Measurements from ENCODE around the gene SLC37A2.
A peak's percentile ranks its signal among the peaks of the same experiment; 100 is the strongest.
"Not testable (repeated sequence)": the region's sequence is repeated elsewhere in the genome, so short reads cannot be mapped to it uniquely, and the experiment has no call there.

SLC37A2 gene

DNA sequence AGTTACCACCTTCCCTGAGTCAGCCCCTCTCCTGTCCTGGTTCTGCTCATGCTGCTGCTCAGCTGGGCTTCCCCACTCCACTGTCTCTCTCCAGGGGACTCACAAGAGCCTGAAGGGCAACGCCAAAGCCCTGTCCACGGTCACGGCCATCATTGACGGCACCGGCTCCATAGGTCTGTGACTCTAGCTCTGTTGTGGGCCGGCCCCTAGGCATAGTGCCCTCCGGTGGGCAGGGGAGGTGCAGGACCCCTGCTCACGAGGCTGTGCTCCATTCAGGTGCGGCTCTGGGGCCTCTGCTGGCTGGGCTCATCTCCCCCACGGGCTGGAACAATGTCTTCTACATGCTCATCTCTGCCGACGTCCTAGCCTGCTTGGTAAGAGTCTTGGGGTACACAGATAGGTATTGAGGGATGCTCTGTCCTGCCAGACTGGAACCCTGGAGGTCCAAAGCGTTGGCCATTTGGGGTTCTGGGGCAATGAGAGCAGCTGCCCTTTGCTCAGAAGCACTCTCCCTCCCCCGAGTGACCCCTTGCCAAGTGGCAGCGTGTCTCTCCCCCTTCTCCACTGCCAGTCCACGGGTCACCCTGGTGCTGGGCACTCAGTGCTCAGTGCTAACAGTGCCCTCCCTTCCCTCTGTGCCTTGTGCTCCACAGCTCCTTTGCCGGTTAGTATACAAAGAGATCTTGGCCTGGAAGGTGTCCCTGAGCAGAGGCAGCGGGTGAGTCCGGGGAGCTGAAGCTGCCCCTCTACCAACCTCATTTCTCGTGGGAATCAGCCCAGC, 22.4 kb downstream of the SLC37A2 start:
- DNase-seq = no peak

- DNase-seq = no peak
These were observed 23.7 kb downstream of the SLC37A2 start for GRCh38 chr11:125086633-125087296.

DNA sequence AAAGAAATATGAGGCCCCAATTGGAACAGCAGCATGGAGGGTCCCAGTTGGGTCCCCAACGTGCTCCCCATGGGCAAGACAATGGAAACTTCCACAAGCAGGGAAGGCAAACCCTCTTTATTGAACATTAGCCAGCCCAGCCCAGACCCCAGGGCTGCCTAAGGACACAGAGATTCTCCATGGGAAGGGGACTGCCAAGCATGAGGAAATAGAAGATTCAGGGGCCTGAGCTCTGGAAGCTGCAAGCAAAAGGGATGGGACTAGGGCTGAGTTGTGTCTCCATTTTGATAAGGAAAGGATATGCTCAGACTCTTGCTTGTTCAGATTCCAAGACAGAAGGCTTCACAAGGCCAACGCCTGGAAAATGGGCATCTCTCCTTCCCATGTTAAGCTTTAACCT, 25.0 kb downstream of the SLC37A2 start:
- DNase-seq = no peak

- DNase-seq = no peak
These were observed 25.7 kb downstream of the SLC37A2 start for GRCh38 chr11:125088576-125089455.

GRCh38 chr11:125089481-125089880, 26.4 kb downstream of the SLC37A2 start:
- not testable (repeated sequence) for DNase-seq

DNA sequence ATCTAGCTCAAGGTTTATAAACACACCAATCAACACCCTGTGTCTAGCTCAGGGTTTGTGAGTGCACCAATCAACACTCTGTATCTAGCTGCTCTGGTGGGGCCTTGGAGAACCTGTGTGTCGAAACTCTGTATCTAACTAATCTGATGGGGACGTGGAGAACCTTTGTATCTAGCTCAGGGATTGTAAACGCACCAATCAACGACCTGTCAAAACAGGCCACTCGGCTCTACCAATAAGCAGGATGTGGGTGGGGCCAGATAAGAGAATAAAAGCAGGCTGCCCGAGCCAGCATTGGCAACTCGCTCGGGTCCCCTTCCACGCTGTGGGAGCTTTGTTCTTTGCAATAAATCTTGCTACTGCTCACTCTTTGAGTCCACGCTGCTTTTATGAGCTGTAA, 27.0 kb downstream of the SLC37A2 start:
- DNase-seq = not testable (repeated sequence)

DNA sequence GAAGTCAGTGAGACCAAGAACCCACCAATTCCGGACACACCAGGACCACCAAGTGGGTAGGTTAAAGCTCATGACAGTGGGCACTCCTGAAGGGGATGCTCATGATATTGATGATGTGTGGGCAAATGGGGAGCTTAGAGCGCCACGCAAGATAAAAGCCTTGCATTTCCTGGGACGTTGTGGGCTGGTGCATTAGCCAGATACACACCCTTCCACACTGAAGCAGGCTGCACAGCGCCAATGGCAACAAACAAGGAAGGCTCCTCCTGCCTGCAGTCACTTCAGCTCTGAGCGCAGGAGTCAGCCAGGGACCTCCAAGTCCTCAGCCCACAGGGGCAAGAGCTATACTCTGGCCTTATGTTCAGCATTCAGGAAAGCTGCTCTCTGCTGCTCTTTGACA, 27.7 kb downstream of the SLC37A2 start:
- no peak for DNase-seq

- no peak for DNase-seq
These were observed 28.3 kb downstream of the SLC37A2 start for GRCh38 chr11:125091247-125091876.

DNA sequence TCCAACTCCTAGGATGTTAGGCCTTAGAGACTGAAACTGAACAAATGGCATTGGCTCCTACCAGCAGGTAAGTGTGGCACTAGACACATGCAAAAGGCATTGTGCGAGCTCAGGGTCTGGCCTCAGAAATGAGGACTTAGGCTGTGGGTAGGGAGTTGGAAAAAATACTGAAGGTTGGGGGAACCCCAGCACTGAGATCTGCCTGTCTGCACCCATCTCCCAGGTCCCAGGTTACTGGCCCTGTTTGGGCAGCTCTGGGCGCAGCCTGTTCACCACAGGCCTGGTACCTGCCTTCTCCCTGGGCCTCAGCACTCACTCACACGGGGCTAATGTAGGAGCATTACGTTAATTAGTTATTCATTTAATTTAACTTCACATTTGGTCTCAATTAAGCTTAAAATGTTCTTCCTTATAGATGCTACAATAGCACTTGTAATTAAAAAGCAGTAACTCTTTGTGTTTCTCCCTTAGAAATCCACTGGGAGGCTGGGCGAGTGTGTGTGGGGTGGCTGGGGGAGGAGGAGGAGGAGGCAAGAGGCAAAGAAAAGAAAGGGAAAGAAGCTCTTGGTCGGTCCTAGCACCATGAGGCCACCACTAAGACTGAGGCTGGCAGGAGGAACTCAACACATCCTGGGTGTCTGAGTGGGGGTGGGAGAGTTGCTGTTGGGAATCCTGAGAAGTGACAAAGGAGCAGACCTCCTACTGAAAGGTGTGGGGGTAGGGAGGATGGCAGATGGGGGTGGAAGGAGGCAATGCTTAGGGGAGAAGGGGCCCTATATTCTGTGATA, 29.0 kb downstream of the SLC37A2 start:
- DNase-seq = no peak

GRCh38 chr11:125092669-125093068, 29.6 kb downstream of the SLC37A2 start:
- no peak for DNase-seq

GRCh38 chr11:125093502-125093901, 30.4 kb downstream of the SLC37A2 start:
- no peak for DNase-seq

DNA sequence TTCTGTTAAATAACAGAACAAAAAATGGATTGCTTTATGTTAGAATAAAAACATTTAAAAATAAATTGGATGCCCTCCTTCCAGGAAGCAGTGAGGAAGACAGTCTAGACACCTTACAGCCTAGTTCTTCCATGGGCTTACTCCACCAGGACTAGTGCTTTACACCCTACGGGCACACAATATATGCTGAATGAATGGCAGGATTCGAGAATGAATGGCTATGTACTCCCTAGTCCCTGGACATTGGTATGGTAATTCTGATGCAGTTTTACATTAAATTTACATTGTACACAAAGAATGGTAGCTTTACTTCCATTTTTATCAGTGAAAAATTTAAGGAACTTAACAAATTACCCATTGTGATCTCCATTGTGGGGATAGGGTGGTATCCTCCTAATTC, 31.6 kb downstream of the SLC37A2 start:
- no peak for DNase-seq

DNA sequence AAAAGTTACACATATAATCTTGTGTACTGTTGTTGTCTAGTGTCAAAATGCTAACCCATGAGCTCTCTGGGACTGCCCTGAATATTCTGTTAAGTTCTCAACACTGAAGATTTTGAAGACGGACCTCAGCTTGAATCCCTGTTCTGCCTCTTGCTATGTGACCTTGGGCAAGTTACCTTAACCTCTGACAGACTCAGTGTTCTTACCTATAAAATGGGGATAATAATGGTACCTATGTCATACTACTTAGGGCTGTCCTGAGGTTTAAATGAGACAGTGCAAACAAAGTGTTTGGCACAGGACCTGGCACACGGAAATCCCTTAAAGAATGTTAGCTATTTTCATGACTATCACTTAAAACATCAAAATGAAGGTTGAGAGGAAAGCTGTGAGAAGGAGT, 37.0 kb downstream of the SLC37A2 start:
- no peak for DNase-seq

GRCh38 chr11:125101596-125101995, 38.5 kb downstream of the SLC37A2 start:
- DNase-seq = no peak

DNA sequence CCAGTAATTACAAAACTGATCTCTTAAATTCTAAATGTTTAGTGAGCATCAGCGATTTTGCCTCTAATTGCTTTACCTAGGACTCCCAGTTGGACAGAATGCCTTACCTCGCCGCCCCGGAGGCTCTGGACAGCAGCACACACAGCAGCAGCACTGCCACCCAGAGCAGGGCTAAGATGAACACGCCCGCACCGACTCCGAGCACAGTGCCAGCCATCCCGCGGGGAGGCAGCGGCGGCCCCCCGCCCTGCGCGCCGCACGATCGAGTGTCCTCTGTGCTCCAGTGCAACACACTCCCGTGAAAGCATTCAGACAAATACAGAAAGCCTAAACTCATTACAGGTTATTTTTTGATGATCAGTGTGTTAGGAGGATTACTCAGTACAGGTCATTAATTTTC, 38.9 kb downstream of the SLC37A2 start:
- no peak for DNase-seq

DNA sequence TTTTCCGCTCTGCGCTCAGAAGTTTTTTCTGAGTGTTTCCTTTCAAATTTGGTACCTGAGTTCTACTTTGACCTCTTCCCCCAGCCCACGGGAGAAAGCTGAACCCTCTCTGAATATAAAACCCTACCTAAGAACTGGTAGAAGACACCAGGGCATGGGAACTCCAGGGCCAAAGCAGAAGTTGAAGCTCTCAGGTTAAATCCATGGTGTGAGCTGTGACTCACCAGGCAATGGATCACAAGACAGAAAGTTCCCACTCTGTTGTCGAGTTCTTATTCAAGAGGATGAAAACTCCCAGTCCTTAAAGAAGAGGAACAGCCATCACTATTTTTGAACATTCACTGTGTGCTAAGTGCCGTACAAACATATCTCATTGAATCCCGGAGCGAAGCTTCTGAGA, 39.4 kb downstream of the SLC37A2 start:
- no peak for DNase-seq

DNA sequence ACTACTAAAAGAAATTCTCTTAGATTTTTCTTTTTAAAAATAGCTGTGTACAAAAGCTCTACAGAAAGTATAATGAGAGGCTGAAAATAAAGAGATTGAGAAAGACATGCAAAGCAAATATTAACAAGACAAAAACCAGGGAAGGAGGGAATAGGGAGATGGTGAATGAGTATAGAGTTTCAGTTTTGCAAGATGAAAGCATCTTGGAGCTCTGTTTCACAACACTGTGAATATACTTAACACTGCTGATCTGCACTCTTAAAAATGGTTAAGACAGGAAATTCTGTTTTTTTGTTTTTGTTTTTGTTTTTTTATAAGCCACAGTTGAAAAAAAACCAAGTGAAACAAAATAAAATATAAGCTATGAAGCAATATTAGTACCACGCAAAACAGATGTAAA, 42.8 kb downstream of the SLC37A2 start:
- no peak for DNase-seq

DNA sequence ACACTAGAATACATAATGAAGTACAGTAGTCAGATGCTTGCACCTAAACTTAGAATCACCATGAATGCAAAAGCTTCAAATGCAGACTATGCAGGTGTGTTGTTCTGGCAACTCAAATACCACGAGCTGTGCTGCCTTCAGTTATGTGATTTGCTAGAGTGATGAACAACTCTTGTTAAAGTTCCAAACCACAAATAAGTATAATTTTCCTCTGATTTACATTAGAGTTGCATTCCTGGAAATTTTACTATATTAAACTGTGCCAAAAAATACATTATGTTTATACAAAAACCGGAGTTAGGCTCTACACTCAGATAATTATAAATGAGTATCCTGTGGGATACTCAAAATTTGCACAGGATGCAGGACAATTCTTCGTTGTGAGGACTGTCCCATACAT, 45.4 kb downstream of the SLC37A2 start:
- DNase-seq = no peak

- no peak for DNase-seq
These were observed 47.4 kb downstream of the SLC37A2 start for GRCh38 chr11:125110506-125110905.

GRCh38 chr11:125111001-125111342, 47.9 kb downstream of the SLC37A2 start:
- no peak for DNase-seq

GRCh38 chr11:125111343-125112207, 48.5 kb downstream of the SLC37A2 start, which contains the start of gene TMEM218:
Gene TMEM218, minus strand, starts transcription at chr11:125111626. Its CDS starts 9,385 bp downstream, at chr11:125102241.
- peak; percentile 97 for DNase-seq
